Neural cell (in vitro differentiated cells): ENCODE data around the gene COG1. TPM values are rescaled to one million over a fixed set of nuclear protein-coding genes. Genes with fewer than 3 reads are reported as not detected.

Experiments used
- H2AFZ ChIP-seq: fragments of 200-600, 300-800 bp; sonication (generic), shearing (Covaris generic); 2 replicates; pipeline ENCODE4 v1.6.0; 2014; ENCODE audit warnings: low read depth, mild to moderate bottlenecking, antibody characterized with exemption, low read length, moderate library complexity
- H3F3A ChIP-seq: fragments of 200-600 bp; shearing (Covaris generic); 2 replicates; pipeline ENCODE4 v1.6.1; 2016; ENCODE audit warnings: mild to moderate bottlenecking, moderate library complexity, mixed read lengths, antibody characterized with exemption, low read length; ENCODE audit not compliant: insufficient read depth, poor library complexity, severe bottlenecking
- H3K27ac ChIP-seq: fragments of 200-600, 300-800 bp; sonication (generic), shearing (Covaris generic); 2 replicates; pipeline ENCODE4 v1.5.1; 2014; ENCODE audit warnings: mild to moderate bottlenecking, low read length, moderate library complexity
- H3K27me3 ChIP-seq: fragments of 300-800, 200-600 bp; sonication (generic), shearing (Covaris generic); 2 replicates; pipeline ENCODE4 v1.6.0; 2014; ENCODE audit warnings: mild to moderate bottlenecking, low read depth, low read length, moderate library complexity; ENCODE audit not compliant: insufficient read depth
- H3K36me3 ChIP-seq: fragments of 300-800, 200-600 bp; sonication (generic), shearing (Covaris generic); 2 replicates; pipeline ENCODE4 v1.5.1; 2014; ENCODE audit warnings: mild to moderate bottlenecking, antibody characterized with exemption, low read length, moderate library complexity; ENCODE audit not compliant: insufficient read depth
- H3K4me2 ChIP-seq: fragments of 300-800, 200-600 bp; sonication (generic), shearing (Covaris generic); 2 replicates; pipeline ENCODE4 v1.6.0; 2014; ENCODE audit warnings: mild to moderate bottlenecking, low read length
- H3K4me3 ChIP-seq: fragments of 300-800, 200-600 bp; sonication (generic), shearing (Covaris generic); 2 replicates; pipeline ENCODE4 v1.5.1; 2014; ENCODE audit warnings: mild to moderate bottlenecking, low read length, moderate library complexity
- H3K79me2 ChIP-seq: fragments of 200-600 bp; shearing (Covaris generic); replicated peaks from 2 replicates; pipeline ENCODE4 v1.6.0; 2014; ENCODE audit warnings: mild to moderate bottlenecking, low read length, moderate library complexity; ENCODE audit not compliant: insufficient read depth
- H3K9ac ChIP-seq: fragments of 300-800, 200-600 bp; sonication (generic), shearing (Covaris generic); 2 replicates; pipeline ENCODE4 v1.6.1; 2016; ENCODE audit warnings: mild to moderate bottlenecking, low read length, mixed read lengths
- H3K9me2 ChIP-seq: fragments of 200-600 bp; shearing (Covaris generic); 2 replicates; pipeline ENCODE4 v1.6.1; 2016; ENCODE audit warnings: mild to moderate bottlenecking, low read length, mixed read lengths; ENCODE audit not compliant: insufficient read depth
- H3K9me3 ChIP-seq: fragments of 200-600, 300-800 bp; sonication (generic), shearing (Covaris generic); 2 replicates; pipeline ENCODE4 v1.6.1; 2016; ENCODE audit warnings: mild to moderate bottlenecking, mixed run types, low read length, moderate library complexity, mixed read lengths
- H4K20me1 ChIP-seq: fragments of 200-600 bp; shearing (Covaris generic); 2 replicates; pipeline ENCODE4 v1.6.1; 2016; ENCODE audit warnings: mild to moderate bottlenecking, mixed run types; ENCODE audit not compliant: insufficient read depth
- CTCF ChIP-seq: fragments of 450-650 bp; IDR thresholded peaks from 2 replicates; pipeline ENCODE4 v1.5.1; 2014; ENCODE audit warnings: antibody characterized with exemption, mild to moderate bottlenecking, moderate library complexity; ENCODE audit not compliant: poor library complexity, severe bottlenecking
- EP300 ChIP-seq: fragments of 450-650 bp; conservative IDR thresholded peaks from 2 replicates; pipeline ENCODE4 v1.6.1; 2014; ENCODE audit warnings: antibody characterized with exemption, mild to moderate bottlenecking, moderate library complexity; ENCODE audit not compliant: poor library complexity, severe bottlenecking
- EZH2 ChIP-seq: fragments of 200-600, 300-800 bp; shearing (Covaris generic), sonication (generic); IDR thresholded peaks from 2 replicates; pipeline ENCODE4 v1.6.1; 2014; ENCODE audit warnings: antibody characterized with exemption, low read length, borderline replicate concordance, mild to moderate bottlenecking; ENCODE audit not compliant: insufficient read depth, poor library complexity, severe bottlenecking
- MXI1 ChIP-seq: fragments of 450-650 bp; conservative IDR thresholded peaks from 2 replicates; pipeline ENCODE4 v1.6.1; 2014; ENCODE audit warnings: antibody characterized with exemption, mild to moderate bottlenecking; ENCODE audit not compliant: poor library complexity, severe bottlenecking
- POLR2AphosphoS5 ChIP-seq: IDR thresholded peaks from 2 replicates; pipeline ENCODE4 v1.6.1; 2012
- RAD21 ChIP-seq: fragments of 450-650 bp; conservative IDR thresholded peaks from 2 replicates; pipeline ENCODE4 v1.6.1; 2014; ENCODE audit warnings: antibody characterized with exemption, mild to moderate bottlenecking, moderate library complexity
- REST ChIP-seq: IDR thresholded peaks from 2 replicates; pipeline ENCODE4 v1.6.1; 2012; ENCODE audit warnings: borderline replicate concordance
- SMC3 ChIP-seq: fragments of 450-650 bp; conservative IDR thresholded peaks from 2 replicates; pipeline ENCODE4 v1.6.1; 2014; ENCODE audit warnings: antibody characterized with exemption, mild to moderate bottlenecking, moderate library complexity; ENCODE audit not compliant: poor library complexity
- TAF1 ChIP-seq: IDR thresholded peaks from 2 replicates; pipeline ENCODE4 v1.6.1; 2012; ENCODE audit warnings: low read depth
- polyA plus RNA-seq: library from polyadenylated mRNA; depleted of rRNA; stranded (reverse); fragments of >200 nt; gene quantifications from 2 replicates; pipeline ENCODE4 v1.2.3, GENCODE V29; 2014

The COG1 gene
- polyA plus RNA-seq, 1 donor from 2014 or later: 23.5 TPM

GRCh38 chr17:73196500-73196899 is 3.6 kb downstream of the COG1 start:
- H3K4me2 ChIP-seq: no peak overlapping the region
- H2AFZ ChIP-seq: no peak overlapping the region
- TF ChIP-seq EP300 (no peak), SMC3 (no peak), REST (no peak), RAD21 (no peak), POLR2AphosphoS5 (no peak), TAF1 (no peak), CTCF (no peak), EZH2 (no peak), MXI1 (no peak)
- H3K4me3 ChIP-seq: no peak overlapping the region
- H3K9ac ChIP-seq: no peak overlapping the region
- H3K9me2 ChIP-seq: no peaks in the 10 kb centered on the region
- H3K9me3 ChIP-seq: no peaks in the 10 kb centered on the region
- H3K27ac ChIP-seq: no peak overlapping the region
- peaks cover 8% of the 10 kb centered on the region for H3K36me3 ChIP-seq
- H3F3A ChIP-seq: peaks cover 2% of the 10 kb centered on the region
- no peaks in the 10 kb centered on the region for H3K27me3 ChIP-seq
- H4K20me1 ChIP-seq: no peaks in the 10 kb centered on the region
- peaks cover 8% of the 10 kb centered on the region for H3K79me2 ChIP-seq

- H3K4me2 ChIP-seq: no peak overlapping the region
- H3K36me3 ChIP-seq: peaks cover 8% of the 10 kb centered on the region
- no peaks in the 10 kb centered on the region for H3K27me3 ChIP-seq
Measured at GRCh38 chr17:73197161-73197560, 4.3 kb downstream of the COG1 start.

More at GRCh38 chr17:73197161-73197560, 4.3 kb downstream of the COG1 start:
- Histone ChIP-seq H4K20me1 (no peaks in the 10 kb centered on the region), H3K9ac (no peak overlapping the region), H3K4me3 (no peak overlapping the region), H3K79me2 (peaks cover 8% of the 10 kb centered on the region), H2AFZ (no peak overlapping the region), H3K9me3 (no peaks in the 10 kb centered on the region), H3F3A (no peaks in the 10 kb centered on the region), H3K27ac (no peak overlapping the region), H3K9me2 (no peaks in the 10 kb centered on the region)
- no peak for TF ChIP-seq RAD21
- TF ChIP-seq MXI1: no peak
- TF ChIP-seq SMC3: no peak
- no peak for TF ChIP-seq EZH2
- no peak for TF ChIP-seq EP300
- no peak for TF ChIP-seq TAF1
- TF ChIP-seq CTCF: no peak
- TF ChIP-seq REST: no peak
- no peak for TF ChIP-seq POLR2AphosphoS5
